HG03565 (cell line): ENCODE results near the gene TEDC1.

Source experiments
- ATAC-seq: cut with Tn5 transposase; IDR thresholded peaks from one replicate; pipeline ENCODE4 v1.9.1; 2021; ENCODE audit warnings: mild to moderate bottlenecking, moderate library complexity; ENCODE audit not compliant: unreplicated experiment

TEDC1 gene

DNA sequence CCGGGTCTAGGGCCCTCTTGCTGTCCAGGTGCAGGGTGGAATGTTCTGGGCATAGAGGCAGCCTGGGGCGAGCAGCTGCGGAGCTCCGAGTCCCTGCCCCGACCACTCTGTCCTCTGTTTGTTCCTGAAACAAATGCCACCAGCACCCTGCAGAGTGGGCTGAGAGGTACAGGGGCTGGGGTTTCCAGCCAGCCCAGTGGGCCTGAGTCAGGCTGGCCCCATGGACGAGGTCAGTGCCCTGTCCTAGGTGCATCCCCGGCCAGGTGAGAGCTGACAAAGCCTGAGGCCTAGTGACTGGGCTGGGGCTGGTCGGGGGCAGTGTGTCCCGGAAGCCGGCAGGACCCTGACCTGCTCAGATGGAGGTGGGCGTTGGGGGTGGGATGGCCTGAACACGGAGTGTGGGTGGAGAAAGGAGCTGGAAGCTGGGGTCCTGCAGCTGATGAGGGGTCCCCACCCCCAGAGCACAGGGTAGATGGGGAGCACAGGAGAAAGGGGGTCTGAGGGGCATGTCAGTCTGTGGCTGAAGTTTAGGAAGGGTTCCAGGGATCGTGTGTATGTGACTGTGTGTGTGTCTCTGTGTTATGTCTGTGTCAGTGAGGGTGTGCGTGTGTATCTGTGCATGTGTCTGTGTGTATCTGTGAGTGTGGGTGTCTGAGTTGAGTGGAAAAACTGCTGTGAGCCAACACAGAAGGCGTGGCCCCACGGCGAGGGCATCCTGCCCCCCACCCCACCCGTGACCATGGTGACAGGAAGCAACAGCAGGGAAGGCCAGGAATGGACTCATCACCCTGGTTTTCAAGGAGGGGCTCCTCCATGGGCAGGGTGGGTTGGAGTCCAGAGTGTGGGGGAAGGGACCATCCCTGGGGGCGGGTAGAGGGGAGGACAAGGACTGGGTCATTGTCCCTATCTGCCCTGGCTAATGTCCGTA is 6.7 kb upstream of the TEDC1 start:
- ATAC-seq: no peak

DNA sequence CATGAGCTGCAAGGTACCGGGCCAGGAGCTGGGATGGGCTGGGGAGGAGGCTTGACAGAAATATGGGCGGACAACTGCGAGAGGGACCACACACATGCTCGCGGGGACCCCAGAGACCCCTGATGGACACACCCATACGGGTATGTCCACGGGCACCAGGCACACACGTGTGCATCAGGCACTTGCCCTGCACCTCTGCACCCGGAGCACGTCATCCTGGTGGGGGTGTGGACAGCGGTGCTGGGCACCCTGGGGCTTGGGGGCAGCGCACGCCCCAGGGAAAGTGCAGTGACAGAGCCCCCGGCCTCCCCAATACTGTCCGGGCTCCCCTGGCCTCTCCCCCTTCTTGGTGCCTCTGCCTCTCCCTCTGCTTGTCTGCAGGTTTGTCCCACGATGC is 6.1 kb upstream of the TEDC1 start:
- no peak for ATAC-seq

DNA sequence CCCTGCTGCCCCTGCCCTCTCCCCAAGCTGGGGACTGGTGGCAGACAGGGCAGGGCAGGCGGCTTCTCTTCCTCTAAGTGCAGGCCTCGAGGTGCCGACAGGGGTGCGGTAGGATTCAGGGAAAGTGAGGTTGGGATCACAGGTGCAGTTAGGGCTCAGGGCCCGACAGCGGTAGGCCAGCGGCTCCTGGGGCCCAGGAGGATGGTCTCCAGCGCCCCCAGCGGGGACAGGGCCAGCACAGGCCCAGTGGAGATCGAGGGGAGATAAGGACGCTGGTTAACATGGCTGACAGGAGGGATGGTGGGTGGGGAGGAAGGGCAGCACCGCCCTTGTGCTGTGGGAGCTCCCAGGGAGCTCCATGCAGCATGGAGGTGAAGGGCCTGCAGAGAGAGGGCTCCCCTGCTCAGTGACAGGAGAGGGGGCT is 5.3 kb upstream of the TEDC1 start:
- no peak for ATAC-seq

DNA sequence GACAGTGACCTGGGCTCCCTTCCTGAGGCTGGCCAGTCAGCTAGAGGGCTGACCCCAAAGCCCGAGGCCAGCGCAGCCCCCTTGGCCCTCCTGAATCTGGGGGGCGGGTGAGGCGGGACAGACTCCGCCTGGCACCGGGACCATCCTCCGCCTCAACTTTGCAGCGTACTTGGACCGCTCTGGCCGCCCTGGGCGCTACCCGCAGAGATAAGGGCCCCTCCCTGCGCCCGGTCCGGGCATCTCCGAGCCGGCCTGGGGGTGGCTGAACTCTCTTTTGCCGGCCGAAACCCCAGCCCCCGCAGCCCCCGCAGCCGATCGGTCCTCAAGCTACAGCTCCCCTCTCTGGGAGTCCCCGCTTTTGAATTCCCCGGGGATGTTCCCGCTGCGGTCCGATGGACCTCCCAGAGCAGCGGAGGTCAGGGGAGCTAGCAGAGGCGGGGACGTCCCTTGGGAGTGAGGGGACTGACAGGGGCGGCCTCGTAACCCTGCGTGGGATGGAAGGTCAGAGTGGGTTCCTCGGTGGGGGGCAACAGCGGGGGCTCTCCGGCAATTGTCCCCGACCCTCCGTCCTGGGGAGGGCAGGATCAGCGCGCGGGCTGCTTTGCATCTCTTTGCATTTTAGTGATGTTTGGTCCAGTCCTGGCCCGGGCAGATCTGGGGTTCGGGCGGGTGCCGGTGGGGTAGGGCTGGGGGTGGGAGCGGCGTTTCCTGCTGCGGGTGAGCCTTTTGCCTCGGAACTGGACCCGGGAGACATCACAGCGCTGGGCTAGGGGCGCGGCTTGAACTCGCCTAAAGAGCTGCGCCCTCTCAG is 4.7 kb upstream of the TEDC1 start, which contains the start of gene CRIP1:
Gene CRIP1, plus strand, starts transcription at position 724 of the 811 bp plus-strand sequence. CDS start 374 bp downstream, outside the sequence.
- no peak for ATAC-seq

DNA sequence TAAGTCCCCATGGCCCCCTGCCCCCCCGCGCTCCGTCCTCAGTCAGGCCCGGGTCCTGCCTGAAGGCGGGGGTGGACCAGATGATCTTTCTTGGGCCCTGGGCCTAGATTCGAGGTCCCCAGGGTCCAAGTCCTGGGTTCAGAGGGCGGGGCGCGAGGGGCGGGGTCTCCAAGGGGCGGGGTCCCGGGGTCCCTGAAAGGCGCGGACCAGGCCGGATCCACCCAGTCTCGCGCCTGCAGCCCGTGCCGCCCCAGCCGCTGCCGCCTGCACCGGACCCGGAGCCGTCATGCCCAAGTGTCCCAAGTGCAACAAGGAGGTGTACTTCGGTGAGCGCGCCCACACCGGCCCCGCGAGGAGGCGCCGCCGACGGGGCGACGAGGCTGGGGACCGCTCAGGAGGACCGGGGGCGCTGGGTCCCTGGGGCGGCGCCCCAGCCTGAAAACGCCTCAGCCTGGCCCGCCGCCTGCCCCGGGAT is 4.0 kb upstream of the TEDC1 start:
- ATAC-seq: no peak

DNA sequence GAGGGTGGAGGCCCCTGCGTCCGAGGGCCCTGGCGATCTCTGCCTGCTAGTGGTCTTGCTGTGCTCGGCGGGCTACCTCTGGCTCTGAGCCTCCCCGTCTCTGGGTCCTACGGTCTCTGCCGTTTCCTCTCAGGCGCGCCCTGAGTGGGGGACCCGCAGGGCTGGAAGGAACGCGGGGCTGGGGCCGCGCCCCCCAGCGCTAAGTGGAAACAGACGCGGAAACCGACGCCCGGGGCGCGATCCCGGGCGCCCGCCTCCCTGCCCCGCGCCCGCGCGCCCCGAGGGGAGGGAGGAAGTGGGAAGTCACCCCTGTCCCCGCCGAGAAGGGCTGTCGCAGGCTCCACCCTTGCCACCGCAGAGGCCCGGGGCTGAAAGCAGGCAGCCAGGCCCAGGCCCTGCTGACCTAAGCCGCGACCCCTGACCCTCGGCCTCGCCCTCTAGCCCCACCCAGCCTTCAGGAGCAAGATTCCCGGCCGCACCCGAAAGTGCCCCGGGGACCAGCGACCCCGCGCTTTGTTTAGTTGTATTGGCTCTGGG is 3.5 kb upstream of the TEDC1 start:
- no peak for ATAC-seq

DNA sequence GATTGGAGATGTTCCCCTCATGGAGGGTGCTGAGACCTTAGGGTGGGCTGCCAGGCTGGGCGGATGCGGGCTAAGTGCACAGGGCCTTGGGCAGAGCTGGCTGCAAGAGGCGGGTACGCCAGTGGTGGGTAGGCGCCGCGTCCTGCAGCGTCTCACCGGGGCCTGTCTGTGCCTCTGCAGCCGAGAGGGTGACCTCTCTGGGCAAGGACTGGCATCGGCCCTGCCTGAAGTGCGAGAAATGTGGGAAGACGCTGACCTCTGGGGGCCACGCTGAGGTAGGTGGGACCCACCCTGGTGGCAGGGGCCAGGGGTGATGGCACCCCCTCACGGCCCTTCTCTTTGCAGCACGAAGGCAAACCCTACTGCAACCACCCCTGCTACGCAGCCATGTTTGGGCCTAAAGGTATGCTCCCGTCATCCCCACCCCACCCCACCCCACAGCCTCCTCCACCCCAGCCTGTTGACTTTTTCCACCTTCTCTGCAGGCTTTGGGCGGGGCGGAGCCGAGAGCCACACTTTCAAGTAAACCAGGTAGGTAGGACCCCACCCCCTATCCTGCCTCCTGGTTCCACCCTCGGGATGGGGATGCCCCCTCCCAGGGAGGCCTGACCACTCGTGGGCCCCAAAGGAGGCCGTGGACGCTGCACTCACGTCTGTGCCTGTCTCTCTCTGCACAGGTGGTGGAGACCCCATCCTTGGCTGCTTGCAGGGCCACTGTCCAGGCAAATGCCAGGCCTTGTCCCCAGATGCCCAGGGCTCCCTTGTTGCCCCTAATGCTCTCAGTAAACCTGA is 2.9 kb upstream of the TEDC1 start:
- no peak for ATAC-seq

DNA sequence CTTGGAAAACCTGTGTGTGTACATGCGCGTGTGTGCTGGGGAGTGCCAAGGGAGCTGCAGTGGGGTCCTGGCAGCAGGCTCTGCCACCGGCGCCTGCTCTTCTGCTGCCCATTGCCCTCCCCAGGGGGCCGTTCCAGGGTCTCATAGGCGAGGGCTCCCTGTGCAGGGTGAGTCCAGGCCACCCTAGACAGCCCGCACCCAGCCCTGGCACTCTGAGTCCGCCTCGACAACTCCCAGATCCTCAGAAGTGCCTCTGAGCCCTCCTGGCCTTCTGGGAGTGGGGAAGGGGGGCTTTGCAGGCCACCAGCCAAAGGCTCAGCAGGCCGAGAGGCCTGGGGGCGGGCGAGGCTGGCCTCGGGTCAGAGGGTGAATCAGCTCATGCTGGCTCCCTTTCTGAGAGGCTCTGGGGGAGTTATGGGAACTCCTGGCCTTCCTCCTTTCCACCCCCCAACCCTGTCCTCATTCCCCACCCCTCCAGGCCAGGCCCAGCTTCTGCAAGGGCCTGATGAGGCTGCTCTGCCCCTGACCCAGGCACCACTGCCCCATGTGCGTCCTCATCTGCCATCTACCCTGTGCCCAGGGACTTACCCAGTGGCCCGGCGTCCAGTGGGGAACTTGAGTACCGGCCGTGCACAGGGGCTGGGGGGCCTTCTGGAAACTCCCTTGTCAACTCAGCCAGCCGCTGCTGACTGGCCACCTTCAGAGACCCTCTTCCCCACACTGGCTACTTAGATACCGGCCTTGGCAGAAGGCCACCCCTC is 2.1 kb upstream of the TEDC1 start:
- no peak for ATAC-seq

DNA sequence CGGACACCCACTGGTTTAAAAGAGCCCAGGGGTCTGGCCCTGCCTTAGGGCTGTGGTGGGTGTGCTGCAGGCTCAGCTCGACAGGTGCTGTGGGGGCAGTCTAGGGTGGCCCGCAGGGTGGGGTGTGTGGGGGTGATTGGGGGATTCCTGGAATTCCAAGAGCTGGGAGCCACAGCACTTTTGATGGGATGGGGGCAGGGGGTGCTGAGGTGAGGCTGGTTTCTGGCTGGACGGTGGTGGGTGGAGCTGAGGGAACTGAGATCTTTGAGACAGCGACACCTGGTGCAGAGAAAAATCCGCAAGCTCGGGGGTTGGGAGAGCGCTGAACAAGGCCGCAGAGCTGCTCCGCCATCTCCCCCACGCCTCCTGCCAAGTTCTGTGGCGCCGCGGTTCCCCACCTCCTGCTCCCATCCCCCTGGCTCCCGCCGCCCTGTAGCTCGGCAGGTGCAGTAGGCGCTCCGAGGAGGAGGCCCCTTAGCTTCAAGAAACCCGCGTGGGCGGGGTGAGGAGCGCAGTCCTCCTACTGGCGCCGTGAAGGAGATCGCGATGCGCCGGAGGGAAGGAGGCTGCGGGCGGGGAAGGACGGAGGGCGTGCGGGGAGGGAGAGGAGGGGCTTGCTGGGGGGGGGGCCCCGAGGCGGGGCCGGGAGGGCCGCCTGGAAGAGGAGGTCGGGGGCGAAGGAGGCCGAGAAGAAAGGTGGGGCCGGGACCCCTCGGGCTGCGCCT is 1.3 kb upstream of the TEDC1 start:
- ATAC-seq: no peak

DNA sequence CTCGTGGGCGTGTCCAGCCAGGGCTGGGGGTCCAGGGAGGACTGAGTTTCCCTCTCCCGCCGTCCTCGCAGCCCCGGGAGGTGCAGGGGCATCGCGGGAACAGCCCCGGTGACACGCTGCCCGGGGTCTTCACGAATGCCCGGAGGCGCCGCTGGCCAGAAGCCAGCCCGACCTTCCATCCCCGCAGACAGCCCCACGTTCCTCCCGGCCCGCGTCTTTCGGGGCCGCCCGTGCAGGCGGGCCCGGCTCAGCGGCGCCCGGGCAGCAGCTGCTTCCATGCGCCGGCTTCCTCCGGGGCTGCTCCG is 827 bp upstream of the TEDC1 start:
- peak; percentile 1 for ATAC-seq

DNA sequence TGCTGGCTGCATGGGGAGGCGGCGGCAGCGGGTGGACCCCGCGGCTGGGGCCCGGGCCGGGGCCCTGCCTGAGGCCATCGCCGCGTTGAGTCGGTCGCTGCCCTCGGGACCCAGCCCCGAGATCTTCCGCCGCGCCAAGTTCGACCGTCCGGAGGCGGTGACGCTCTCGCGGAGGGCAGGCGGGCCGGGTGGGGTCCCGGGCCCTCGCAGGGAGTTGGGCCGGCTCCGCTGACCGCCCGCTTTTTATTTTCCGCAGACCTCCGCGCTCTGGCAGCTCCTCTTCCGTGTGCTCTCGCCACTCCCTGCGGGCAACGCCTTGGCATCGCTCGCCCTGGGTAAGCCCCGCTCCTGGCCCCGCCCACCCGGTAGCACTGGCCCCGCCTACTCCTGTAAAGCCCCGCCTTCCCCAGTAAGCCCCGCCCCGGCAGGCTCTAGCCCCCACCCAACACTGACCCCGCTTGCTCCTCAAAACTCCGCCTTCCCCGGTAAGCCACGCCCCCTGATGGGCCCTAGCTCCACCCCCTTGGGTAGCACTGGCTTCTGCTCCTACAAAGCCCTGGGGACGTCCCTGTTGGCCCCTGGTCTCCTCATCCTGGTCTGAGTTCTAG is 424 bp downstream of the TEDC1 start:
- no peak for ATAC-seq

DNA sequence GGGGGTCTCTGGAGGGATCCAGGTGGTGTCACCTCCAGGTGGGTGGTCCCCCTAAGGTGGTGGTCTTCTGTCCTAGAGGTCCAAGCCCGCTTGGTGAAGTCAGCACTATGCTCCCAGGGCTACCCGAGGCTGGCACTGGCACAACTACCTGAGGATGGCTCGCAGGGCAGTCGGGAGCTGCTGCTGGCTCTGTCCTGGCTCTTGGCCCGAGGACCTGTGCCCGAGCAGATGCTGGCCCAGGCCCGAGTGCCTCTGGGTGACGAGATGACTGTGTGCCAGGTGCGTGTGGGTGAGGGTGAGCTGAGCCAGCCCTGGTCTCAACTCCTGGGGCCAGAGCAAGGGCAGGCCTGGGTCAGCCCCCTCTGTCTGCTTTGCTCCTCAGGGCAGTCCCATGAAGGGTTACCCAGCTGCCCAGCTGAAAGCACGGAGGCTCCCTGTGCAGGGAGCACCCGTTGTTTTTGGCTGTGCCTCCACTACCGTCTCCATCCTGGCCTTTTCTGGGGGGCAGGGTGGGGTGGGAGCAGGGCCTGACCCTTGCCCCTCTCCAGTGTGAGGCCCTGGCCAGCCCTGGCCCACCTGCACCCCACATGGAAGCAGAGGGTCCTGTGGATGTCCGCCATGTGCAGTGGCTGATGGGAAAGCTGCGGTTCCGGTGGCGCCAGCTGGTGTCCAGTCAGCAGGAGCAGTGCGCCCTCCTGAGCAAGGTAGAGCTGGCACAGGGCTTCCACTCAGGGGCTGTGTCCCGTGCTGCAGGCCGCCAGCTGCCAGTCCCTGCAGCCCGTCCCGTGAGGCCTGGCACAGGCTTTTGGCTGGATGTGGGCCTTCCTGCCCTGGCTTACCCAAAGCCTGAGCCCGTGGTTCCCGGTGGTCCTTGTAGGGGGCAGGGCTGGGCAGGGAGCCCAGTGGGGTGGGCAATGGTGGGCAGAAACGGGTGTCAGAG is 1.3 kb downstream of the TEDC1 start:
- ATAC-seq: no peak

DNA sequence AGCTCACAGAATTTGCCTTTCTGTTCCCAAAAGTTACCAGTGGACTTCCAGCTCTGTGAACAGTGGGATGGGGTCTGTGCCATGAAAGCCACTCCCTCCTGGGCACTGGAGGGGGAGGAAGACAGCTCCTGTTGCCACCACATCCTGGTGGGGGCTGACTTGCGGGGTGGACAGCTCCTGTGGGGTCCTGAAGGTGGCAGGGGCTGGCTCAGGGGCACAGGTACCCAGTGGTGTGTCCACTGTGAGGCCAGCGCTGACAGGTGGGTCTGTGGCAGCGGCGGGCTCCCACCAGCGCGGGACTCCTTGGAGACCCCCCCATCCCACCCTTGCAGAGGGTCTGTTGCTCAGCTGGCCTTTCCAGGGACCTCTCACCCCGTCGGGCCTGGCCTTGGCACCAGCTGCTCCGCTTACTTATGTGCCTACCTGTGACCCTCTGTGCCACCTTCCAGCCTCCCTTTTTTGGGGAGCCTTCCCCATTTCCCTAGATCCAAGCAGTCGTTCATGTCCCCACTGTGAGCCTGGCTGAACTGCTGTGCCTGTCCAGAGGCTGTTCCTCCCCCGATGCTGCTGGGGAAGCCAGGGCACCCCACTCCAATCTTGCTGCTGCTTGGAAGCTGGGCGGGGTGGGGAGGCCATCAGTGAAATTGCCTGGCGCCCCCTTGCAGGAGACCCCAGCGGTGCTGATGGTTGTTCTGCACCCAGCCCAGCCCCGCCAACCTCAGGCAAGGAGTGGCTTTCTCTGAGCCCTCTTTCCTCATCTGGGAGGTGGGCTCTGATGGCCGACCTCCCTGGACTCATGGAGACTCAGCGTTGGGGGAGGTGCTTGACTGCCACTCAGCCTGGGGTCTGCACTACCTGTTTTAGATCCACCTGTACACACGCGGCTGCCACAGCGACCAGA is 2.2 kb downstream of the TEDC1 start:
- ATAC-seq: no peak

DNA sequence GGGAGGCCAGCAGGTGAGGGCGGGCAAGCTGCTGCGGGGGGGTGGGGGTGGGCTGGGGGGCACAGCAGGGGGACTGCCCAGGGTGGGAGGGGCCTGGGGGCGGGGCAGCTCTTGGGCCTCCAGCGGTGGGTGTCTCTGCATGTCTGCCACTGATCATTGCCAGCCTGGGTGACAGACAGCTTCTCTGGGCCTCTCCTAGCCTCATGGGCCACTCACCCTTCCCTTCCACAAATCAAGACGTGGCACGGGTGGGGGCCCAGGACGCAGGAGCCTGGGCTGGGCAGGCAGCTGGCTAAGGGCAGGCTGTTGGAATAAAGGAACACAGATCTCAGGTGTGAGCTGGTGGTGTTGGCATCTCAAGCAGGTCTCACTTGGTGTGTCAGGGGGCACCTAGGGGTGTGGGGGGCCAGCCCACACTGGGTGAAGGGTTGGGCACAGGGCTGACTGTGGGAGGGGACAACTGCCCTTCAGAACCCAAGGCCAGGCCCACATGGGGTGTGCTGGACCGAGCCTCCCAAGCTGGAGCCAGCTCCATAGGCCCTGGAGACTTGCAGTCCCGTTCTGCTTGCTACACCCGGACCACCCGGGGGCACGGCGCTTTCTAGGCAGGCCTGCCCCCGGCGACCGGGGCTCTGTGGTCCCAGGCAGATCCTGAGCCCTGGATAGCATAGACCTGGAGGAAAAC is 3.0 kb downstream of the TEDC1 start:
- ATAC-seq: no peak

DNA sequence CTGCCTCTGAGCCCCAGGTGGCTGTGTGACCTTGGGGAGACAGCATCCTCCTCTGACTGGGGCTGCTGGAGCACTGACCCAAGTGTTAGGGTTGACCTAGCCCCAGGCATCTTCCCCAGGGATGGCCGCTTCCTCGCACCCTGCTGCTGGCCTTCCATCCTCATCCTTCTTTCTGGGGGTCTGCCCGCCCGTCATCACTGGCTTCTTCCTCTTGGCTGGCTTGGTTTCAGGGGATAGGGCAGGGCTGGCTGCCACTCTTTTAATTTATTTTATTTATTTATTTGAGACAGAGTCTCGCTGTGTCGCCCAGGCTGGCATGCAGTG is 3.5 kb downstream of the TEDC1 start:
- no peak for ATAC-seq
